ENCODE results near the gene MSX1.

MSX1 gene

DNA sequence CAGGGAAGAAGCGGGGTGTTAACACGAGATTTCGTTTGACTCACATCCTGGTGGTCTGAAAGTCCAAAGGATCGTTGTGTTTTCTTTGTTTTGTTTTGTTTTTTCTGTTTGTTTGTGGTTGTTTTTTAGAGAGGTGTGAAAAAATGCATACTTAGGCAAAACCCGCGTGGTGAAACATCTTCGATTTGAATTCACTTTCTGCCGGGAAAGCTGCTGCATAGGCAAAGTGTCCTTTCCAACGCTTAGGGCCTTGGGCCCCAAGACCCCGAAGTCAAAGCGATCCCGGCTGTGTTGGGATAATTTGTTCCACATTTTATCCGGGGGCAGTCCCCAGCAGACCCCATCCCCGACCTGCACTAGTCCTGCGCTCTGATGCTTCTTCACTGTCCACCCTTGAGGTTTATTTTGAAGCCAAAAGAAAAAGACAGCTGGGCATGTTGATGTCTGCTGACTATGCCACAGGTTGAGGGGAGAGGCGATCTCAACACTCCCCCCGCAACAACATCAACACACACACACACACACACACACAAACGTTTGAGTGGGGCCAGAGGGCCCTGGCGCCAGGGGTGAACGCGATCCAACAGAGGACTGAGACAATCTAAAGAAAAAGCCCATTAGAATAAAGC is 2.0 kb downstream of the MSX1 start:
- peak overlapping the region; percentile 32 for H3K4me3 ChIP-seq (ENCODE audit: low read depth, low read length)
- no peaks in the 10 kb centered on the region for H3K9me3 ChIP-seq (ENCODE audit: control insufficient read depth, insufficient read depth, low read length)
- H3K36me3 ChIP-seq (ENCODE audit: control insufficient read depth, insufficient read depth, low read length) = no peaks in the 10 kb centered on the region
- H3K4me1 ChIP-seq (ENCODE audit: control insufficient read depth, insufficient read depth, low read length) = peaks cover 12% of the 10 kb centered on the region
- no peak overlapping the region for H3K9ac ChIP-seq (ENCODE audit: low read depth, low read length)
- H3K27me3 ChIP-seq (ENCODE audit: control insufficient read depth, insufficient read depth, low read length) = peaks cover 93% of the 10 kb centered on the region

DNA sequence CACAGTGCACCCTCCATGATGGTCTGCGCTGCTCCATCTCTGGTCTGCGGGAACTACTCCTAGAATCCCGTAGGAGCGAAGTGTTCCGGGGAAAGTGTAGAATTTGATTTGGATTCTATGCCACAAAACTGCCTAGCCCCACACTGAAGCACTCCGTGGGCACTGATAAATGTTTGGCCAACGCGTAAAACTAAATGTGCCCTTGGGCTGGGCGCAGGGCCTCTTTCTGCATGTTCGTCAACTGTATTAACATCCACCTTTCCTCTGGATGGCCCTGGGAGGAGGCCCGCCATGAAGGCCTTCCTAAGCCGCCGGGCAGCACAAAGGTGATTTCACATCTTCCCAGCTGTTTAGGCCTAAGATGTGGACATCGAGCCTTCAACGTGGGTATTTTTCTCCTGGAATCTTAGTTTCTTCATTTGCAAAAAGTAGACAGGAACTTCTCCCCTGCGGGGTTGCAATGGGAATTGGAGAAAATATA is 2.6 kb downstream of the MSX1 start:
- Histone ChIP-seq H3K9ac (ENCODE audit: low read depth, low read length) (no peak overlapping the region), H3K36me3 (ENCODE audit: control insufficient read depth, insufficient read depth, low read length) (no peaks in the 10 kb centered on the region), H3K27me3 (ENCODE audit: control insufficient read depth, insufficient read depth, low read length) (peaks cover 95% of the 10 kb centered on the region), H3K4me3 (ENCODE audit: low read depth, low read length) (peak overlapping the region; percentile 26), H3K4me1 (ENCODE audit: control insufficient read depth, insufficient read depth, low read length) (peaks cover 12% of the 10 kb centered on the region), H3K9me3 (ENCODE audit: control insufficient read depth, insufficient read depth, low read length) (no peaks in the 10 kb centered on the region)

DNA sequence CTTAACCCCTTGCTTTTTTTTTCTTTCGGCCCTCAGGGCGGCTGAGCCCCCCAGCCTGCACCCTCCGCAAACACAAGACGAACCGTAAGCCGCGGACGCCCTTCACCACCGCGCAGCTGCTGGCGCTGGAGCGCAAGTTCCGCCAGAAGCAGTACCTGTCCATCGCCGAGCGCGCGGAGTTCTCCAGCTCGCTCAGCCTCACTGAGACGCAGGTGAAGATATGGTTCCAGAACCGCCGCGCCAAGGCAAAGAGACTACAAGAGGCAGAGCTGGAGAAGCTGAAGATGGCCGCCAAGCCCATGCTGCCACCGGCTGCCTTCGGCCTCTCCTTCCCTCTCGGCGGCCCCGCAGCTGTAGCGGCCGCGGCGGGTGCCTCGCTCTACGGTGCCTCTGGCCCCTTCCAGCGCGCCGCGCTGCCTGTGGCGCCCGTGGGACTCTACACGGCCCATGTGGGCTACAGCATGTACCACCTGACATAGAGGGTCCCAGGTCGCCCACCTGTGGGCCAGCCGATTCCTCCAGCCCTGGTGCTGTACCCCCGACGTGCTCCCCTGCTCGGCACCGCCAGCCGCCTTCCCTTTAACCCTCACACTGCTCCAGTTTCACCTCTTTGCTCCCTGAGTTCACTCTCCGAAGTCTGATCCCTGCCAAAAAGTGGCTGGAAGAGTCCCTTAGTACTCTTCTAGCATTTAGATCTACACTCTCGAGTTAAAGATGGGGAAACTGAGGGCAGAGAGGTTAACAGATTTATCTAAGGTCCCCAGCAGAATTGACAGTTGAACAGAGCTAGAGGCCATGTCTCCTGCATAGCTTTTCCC is 3.4 kb downstream of the MSX1 start:
- peaks cover 9% of the 10 kb centered on the region for H3K4me1 ChIP-seq (ENCODE audit: control insufficient read depth, insufficient read depth, low read length)
- no peaks in the 10 kb centered on the region for H3K9me3 ChIP-seq (ENCODE audit: control insufficient read depth, insufficient read depth, low read length)
- H3K27me3 ChIP-seq (ENCODE audit: control insufficient read depth, insufficient read depth, low read length) = peaks cover 95% of the 10 kb centered on the region
- no peak overlapping the region for H3K9ac ChIP-seq (ENCODE audit: low read depth, low read length)
- H3K36me3 ChIP-seq (ENCODE audit: control insufficient read depth, insufficient read depth, low read length) = no peaks in the 10 kb centered on the region
- peak overlapping the region; percentile 26 for H3K4me3 ChIP-seq (ENCODE audit: low read depth, low read length)

DNA sequence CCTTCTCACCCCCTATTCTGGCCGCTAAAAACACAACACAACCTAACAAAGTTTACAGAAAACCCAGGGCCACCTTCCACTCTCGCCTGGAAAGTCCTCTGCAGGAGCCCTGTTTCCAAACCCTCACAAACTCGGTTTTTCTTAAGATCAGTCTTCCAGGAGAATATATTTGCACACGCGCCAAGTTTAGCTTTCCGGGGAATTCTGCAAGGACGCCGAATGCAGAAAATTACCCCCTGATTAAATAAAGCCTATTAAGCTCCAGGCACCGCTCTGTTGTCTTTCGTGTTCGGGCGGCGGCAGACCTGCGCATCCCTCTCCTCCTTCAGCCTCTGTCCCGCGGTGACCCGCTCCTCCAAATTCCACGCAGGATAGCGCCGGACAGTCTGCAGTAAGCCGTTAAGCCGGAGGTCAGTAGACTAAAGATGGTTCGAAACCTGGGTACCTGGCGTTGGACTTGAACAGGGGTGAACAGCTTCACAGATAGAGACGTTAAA is 5.0 kb downstream of the MSX1 start:
- Histone ChIP-seq H3K36me3 (ENCODE audit: control insufficient read depth, insufficient read depth, low read length) (no peaks in the 10 kb centered on the region), H3K27me3 (ENCODE audit: control insufficient read depth, insufficient read depth, low read length) (peaks cover 98% of the 10 kb centered on the region), H3K4me3 (ENCODE audit: low read depth, low read length) (peak overlapping the region; percentile 18), H3K9me3 (ENCODE audit: control insufficient read depth, insufficient read depth, low read length) (no peaks in the 10 kb centered on the region), H3K4me1 (ENCODE audit: control insufficient read depth, insufficient read depth, low read length) (peaks cover 8% of the 10 kb centered on the region), H3K9ac (ENCODE audit: low read depth, low read length) (no peak overlapping the region)

DNA sequence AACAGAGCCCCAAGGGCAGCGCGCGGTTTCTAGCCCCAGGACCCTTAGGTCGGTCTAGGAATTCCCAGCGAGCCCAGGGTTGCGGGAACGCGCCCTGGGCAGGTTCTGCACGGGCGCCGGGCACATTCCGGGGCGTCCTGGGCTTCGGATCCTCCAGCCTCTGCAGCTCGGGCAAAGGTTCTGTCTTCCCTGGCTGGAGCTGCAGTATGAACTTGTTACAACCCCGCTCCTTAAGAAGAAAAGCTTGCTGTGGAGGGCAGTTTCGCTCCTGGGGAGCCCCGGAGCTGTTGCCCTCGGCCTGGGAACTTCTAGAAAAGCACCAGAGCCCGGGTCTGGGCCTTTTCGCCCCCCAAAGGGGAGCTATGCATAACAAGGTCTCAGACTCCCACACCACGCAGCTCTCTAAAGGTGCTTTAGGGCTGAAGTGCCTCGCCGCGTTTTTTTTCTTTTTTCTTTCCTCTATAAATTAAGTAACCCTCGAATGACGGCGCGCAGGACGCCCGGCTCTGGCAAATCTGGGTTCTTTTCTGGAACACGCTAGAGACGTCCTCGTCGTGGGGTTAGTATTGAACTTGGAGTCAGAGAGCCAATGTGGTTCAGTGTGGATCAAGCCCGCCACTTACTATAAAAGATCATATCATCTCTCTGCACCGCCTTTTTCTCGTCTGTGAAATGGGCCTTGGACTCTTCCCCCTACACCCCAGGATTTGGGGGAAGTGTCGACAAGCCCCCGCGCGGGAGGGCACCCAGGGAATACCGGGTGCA is 5.7 kb downstream of the MSX1 start:
- H3K4me3 ChIP-seq (ENCODE audit: low read depth, low read length) = peak overlapping the region; percentile 37
- no peaks in the 10 kb centered on the region for H3K9me3 ChIP-seq (ENCODE audit: control insufficient read depth, insufficient read depth, low read length)
- H3K4me1 ChIP-seq (ENCODE audit: control insufficient read depth, insufficient read depth, low read length) = peaks cover 8% of the 10 kb centered on the region
- H3K36me3 ChIP-seq (ENCODE audit: control insufficient read depth, insufficient read depth, low read length) = no peaks in the 10 kb centered on the region
- peaks cover 100% of the 10 kb centered on the region for H3K27me3 ChIP-seq (ENCODE audit: control insufficient read depth, insufficient read depth, low read length)
- H3K9ac ChIP-seq (ENCODE audit: low read depth, low read length) = no peak overlapping the region

DNA sequence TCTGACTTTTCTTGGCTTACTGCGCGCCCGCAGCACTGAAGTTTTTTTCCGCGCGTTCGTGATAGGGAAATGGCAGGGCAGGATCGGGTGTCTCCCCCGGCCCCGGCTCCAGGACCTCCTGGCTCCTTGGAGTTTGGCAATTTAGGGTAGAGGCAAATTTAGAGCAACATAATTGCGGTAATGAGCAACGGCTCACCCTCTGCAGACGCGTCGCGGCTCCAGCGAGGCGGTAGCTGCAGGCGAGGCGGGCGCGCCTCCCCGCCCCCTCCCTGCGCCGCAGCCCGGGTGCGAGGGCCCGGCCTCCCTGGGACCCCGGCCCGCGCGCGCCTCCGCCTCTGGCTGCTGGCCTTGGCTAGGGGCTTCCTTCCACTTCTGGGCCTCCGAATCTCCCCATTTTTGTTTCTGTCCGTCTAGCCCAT is 6.2 kb downstream of the MSX1 start:
- H3K9ac ChIP-seq (ENCODE audit: low read depth, low read length) = no peak overlapping the region
- H3K4me3 ChIP-seq (ENCODE audit: low read depth, low read length) = peak overlapping the region; percentile 37
- H3K36me3 ChIP-seq (ENCODE audit: control insufficient read depth, insufficient read depth, low read length) = no peaks in the 10 kb centered on the region
- no peaks in the 10 kb centered on the region for H3K9me3 ChIP-seq (ENCODE audit: control insufficient read depth, insufficient read depth, low read length)
- peaks cover 11% of the 10 kb centered on the region for H3K4me1 ChIP-seq (ENCODE audit: control insufficient read depth, insufficient read depth, low read length)
- peaks cover 100% of the 10 kb centered on the region for H3K27me3 ChIP-seq (ENCODE audit: control insufficient read depth, insufficient read depth, low read length)

DNA sequence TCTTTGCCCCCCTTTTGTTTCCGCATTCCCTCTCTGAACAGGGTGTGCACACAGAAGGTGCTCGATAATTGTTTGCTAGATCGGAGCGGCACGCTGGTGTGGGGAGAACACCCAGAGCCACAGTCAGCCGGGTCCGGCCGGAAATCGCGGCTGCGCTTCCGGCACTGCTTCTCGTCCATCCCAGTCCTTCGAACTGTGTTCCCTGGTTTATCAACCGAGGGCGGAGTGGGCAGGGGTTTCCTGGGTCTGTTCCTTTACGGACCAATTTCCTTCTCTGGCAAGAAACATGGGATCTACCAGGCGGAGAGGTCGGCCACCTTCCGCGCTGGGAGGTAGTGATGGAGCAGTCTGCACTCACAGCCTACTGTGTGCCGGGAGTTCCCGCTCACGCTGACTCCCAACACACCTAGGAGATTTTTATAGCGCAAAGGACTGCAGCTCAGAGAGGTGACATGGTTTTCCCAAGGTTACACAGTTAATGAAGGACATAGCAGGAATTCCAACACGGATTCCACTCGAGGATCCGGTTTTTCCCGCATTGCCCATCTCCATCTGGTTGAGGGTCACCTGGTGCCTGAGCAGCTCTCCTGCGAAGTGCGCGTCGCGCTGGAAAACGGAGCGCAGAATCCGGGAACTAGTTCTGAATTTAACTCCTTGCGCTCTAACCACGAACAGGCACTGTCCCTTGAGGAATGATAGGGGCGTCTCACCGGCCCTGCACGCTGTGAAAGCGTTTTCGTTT is 6.8 kb downstream of the MSX1 start:
- Histone ChIP-seq H3K9me3 (ENCODE audit: control insufficient read depth, insufficient read depth, low read length) (no peaks in the 10 kb centered on the region), H3K27me3 (ENCODE audit: control insufficient read depth, insufficient read depth, low read length) (peaks cover 100% of the 10 kb centered on the region), H3K36me3 (ENCODE audit: control insufficient read depth, insufficient read depth, low read length) (no peaks in the 10 kb centered on the region), H3K4me1 (ENCODE audit: control insufficient read depth, insufficient read depth, low read length) (peaks cover 7% of the 10 kb centered on the region), H3K4me3 (ENCODE audit: low read depth, low read length) (peak overlapping the region; percentile 37), H3K9ac (ENCODE audit: low read depth, low read length) (no peak overlapping the region)

DNA sequence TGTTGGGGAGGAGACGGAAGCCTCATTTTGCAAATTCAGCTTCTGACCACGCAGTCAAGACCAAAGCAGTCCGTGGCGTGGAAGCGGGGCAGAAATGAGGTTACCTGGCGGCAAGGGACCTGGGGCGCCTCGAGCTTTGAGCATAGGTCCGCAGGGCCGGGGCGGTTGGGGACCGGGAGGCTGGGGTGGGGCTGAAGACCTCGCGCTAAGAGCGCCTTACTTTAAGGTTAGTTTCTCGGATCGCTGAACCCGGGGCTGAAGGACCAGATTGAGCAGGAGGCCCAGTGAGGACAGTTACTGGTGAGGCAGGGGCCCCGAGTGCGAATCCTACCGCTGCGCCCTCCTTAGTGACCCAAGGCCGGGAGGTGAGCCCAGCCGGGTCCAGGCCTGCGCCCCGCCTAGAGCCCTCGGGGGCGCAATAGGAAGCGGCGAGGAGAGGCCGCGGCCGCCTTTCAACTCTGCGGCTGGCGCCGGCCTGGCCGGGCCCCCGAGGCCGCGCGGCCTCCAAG is 7.5 kb downstream of the MSX1 start:
- no peaks in the 10 kb centered on the region for H3K36me3 ChIP-seq (ENCODE audit: control insufficient read depth, insufficient read depth, low read length)
- peak overlapping the region; percentile 37 for H3K4me3 ChIP-seq (ENCODE audit: low read depth, low read length)
- peaks cover 5% of the 10 kb centered on the region for H3K4me1 ChIP-seq (ENCODE audit: control insufficient read depth, insufficient read depth, low read length)
- peaks cover 100% of the 10 kb centered on the region for H3K27me3 ChIP-seq (ENCODE audit: control insufficient read depth, insufficient read depth, low read length)
- no peak overlapping the region for H3K9ac ChIP-seq (ENCODE audit: low read depth, low read length)
- H3K9me3 ChIP-seq (ENCODE audit: control insufficient read depth, insufficient read depth, low read length) = no peaks in the 10 kb centered on the region

DNA sequence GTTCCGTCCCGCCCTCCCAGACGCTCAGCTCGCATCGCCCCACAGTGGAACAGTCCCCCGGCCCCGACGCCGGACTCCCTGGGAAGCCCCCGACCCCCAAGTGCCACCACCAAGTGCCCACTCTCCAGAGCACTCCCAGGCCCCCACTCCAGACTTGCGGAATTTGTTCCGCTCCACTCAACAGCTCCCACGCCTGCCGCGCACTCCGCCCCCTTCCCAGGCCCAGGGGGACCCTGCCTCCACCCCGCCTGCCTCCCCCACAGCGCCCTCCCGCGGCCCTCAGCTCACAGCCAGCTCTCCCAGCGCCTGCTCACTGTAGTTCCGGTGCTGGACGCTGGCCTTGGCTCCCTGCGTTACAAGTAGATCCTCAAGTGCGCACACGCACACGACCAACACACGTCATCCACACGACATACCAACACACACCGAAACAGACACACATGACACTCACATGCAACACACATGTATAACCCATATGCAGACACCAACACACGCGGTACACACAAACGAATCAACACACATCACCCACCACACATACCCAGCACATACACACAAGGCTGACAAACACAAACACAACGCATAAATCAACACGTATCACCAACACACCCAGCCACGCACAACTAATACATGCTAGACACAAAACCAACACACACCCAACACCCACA is 8.0 kb downstream of the MSX1 start:
- Histone ChIP-seq H3K4me3 (ENCODE audit: low read depth, low read length) (peak overlapping the region; percentile 22), H3K36me3 (ENCODE audit: control insufficient read depth, insufficient read depth, low read length) (no peaks in the 10 kb centered on the region), H3K9ac (ENCODE audit: low read depth, low read length) (no peak overlapping the region), H3K27me3 (ENCODE audit: control insufficient read depth, insufficient read depth, low read length) (peaks cover 100% of the 10 kb centered on the region), H3K9me3 (ENCODE audit: control insufficient read depth, insufficient read depth, low read length) (no peaks in the 10 kb centered on the region), H3K4me1 (ENCODE audit: control insufficient read depth, insufficient read depth, low read length) (peaks cover 5% of the 10 kb centered on the region)

DNA sequence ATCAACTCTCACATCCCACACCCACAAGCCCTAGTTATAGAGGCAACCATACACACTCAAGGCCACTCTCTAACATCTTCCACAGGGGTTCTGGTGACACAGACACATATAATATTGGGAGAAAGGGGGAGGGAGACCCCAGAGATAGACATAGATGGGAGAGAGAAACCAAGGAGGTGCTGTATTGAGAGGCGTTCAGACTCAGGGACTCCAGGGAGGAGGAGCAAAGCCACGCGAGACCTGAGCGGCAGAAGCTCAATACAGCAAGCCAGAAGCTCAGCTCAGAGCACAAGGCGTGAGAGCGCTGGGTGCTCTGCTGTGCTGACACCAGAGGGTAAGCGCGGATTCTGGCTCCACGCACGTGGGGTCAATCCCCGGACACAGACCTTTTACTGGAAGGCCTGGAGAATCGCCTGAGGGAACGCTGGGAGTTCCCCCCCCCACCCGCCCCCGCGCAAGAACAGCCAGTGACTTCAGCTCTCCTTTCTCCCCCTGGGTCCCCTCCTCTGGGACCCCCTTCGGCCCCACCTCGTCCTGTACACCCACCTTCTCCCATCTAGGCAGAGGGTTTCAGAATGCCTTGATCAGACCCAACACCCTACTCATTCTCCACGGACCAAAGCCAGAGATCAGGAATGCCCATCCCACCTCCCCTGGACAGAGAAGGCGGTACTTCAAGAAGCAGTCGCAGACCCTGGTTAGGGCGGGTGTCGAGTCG is 8.7 kb downstream of the MSX1 start:
- no peak overlapping the region for H3K4me3 ChIP-seq (ENCODE audit: low read depth, low read length)
- peaks cover 100% of the 10 kb centered on the region for H3K27me3 ChIP-seq (ENCODE audit: control insufficient read depth, insufficient read depth, low read length)
- peaks cover 5% of the 10 kb centered on the region for H3K4me1 ChIP-seq (ENCODE audit: control insufficient read depth, insufficient read depth, low read length)
- H3K9me3 ChIP-seq (ENCODE audit: control insufficient read depth, insufficient read depth, low read length) = no peaks in the 10 kb centered on the region
- H3K36me3 ChIP-seq (ENCODE audit: control insufficient read depth, insufficient read depth, low read length) = no peaks in the 10 kb centered on the region
- H3K9ac ChIP-seq (ENCODE audit: low read depth, low read length) = no peak overlapping the region
